Putamen (tissue), 1 donor: ENCODE results near the gene CUBN.

Experiments used
- DNase-seq: peaks from one replicate; pipeline ENCODE4 v3.0.0-alpha.2; 2016; ENCODE audit warnings: low spot score

The CUBN gene

DNA sequence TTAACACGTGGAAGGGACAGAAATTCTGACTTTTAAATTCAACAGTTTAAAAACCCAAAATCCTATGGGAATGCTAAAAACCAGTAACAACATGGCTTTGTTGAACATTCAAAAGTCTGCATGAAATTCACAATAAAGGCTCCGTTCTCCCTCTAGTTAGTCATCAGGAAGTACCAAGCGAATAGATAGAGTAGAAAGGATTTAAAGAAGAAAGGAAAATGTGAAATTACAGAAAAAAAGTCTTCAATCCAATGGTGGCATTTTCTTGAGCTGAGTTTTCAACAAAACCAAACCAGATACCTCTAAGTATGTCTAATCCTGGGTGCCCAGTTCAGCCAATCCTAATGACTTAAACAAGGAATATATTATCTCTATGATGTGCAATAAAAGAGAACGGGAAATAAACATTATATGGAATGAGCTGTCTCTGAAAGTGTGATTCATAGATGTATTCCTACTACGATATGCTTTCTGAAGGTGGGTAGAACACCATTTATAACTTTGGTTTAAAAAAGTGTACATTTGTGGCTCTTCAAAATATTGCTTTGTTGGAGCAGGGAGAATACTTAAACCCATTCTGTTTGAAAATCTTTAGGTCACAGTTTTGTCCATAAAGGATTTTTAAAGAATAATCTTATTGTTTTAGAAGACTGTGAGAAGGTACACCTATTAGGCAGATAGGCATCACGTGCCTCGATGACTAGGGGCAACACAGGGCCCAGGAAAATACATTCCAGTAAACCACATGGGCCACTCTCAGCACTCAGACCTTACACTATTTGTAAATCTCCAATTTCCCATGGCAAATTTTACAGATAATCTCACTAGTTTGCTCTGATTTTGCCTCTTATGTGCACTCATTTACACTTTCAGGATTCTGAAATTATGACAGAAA lies 87.7 kb downstream of the CUBN start:
- DNase-seq = no peak

DNA sequence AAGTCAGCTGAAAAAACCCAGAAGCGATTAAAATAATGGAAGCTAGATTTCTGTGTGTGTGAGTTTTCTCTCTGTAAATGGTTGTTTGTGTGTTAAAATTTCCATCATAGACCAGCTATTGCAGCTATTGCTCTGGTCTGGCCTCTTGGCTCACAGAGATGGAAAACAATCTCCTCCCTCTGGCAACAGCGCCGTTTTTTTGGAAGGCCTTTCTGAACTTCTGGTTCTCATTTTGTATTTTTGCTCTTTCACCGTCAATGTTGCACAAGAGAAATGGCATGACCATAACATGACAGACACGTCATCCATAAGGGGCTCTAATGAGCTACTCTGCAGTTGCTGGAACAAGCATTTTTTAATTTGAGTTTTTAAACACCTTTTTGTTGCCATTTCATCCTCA lies 91.0 kb downstream of the CUBN start:
- no peak for DNase-seq

DNA sequence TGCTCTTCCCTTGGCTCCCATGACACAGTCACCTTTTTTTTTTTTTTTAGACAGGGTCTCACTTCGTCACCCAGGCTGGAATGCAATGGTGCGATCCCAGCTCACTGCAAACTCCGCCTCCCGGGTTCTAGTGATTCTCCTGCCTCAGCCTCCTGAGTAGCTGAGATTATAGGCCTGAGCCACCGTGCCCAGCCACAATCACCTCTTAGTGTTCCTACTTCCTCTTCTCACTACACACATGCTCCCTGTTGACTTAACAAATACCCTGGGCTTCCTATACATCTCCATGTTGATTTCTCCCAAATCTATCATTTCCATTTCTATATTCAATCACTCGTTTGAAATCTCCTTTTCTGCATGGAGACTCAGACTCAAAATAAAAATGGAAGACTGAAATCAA lies 91.7 kb downstream of the CUBN start:
- no peak for DNase-seq

DNA sequence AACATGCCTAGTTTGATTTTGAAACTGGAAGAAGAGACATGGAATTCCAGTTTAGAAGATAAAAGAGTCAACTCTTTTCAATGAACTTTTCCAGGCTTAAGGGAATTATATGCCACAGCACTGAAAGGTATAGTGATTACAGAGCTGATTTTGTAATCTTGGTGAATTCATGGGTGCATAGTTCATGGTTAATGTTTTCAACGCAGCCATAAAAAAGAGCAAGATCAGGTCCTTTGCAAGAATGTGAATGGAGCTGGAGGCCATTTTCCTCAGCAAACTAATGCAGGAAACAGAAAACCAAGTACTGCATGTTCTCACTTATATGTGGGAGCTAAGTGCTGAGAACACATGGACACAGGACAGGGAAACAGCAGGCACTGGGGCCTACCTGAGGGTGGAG lies 94.2 kb downstream of the CUBN start:
- DNase-seq = no peak

DNA sequence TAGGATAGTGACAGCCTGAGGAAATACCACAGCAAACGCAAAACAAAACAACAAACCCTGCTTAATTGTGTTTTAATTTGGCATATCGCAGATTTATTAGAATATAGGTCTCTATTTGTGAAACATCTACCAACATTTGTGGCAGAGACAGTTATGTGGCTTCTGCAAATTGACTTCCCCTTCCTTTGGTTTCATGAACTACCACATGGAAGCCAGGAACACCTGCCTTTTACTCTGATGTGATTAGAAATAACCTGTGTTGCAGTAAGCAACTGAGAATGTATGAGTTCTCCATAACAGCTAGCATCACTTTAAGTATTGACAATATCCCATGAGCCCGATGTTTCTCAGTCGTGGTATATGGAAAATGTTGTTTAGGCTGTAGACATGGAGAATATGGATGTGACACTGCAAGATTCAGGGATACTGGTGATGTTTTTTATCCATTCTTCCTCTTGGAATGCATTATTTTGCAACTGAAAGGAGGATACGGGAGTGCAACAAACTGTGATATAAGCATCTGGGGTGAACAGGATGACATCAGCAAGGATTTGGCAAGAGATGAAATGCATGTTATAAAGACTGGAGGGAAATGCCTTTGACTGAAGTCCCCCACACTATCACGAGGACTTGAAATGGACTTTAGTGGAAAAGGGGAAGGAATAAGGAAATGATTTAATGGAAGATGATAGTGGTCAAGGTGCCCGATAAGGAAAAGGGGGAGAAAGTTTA lies 95.9 kb downstream of the CUBN start:
- no peak for DNase-seq

DNA sequence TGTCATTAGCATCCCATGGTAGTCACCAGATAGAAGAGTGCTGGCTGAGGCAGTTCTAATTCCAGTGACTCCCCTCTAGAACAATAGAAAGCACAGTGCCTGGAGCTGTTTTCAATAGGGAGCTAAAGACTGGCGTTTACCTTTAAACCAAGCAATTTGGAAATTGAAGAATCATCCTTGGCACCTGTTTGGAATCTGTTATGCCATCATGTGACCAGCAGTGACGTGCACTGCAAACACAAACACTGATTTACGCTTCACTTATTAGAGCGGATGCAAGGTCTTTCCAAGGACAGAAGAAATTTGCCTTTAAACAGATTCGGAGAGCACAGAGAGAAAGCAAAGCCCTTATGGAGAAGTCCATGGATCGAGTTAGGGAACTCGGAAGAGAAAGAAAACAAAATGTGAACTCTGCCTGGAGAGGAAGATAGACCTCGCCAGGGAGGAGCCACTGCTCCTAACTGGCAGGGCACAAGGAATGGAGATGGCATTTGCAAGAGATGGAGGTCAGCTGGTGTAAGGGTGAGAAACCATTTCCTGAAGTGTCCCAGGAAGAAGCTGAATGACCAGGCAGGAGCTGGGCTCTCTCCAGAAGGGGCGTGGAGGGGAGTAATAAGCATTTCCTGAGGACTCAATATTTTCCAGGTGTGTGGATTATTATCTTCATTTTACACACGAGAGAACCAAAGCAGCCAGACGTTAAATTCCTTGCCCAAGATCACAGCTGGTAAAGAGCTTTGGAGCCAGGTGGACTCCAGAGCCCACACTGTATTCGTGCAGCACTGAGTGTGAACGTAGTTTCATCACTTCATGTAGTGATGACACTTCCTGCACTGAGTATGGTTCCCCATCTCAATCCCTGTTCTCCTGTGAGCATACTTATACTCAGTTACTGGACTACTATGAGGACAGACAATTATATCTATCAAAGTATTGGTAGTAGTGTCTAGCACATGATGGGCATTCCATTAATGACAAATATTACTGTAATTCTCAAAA lies 97.7 kb downstream of the CUBN start:
- no peak for DNase-seq

GRCh38 chr10:17029581-17030271 lies 99.9 kb downstream of the CUBN start:
- DNase-seq = peak; percentile 43

DNA sequence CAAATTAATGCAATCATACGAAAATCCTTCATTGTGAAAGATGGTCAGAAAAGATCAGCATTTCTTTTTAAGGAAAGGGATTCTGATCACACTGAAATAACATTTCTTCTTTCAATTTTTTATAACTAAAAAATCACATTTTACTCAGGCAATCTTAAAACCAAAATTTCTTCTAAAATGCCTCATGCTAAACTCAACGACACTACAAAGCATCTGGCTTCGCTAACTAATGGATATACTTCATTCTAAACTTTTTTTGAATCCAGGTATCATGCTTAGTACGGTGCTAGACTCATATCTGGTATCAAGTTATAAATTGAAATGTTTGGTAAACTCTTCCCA lies 100.4 kb downstream of the CUBN start:
- DNase-seq = no peak

DNA sequence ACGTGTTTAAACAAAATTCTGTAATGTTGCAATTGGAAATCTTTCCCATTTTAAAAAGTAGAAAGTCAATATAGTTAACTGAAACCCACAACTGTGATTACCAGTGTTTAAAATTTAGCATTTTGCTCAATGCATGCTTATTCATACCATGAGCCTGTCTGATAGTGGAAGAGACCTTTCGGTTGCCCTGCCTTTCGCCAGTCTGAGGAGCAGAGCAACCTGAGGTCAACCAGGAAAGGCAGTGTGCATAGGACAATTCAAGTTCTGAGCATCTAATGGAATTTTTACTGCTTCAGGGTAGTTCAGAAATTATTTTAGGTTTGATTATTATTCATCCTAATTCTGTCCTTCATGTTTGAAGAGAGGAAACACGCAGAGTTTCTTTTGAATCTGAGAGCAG lies 100.8 kb downstream of the CUBN start:
- no peak for DNase-seq

- no peak for DNase-seq
These were observed 102.7 kb downstream of the CUBN start for GRCh38 chr10:17026686-17027485.

GRCh38 chr10:17025444-17026295 lies 103.9 kb downstream of the CUBN start:
- no peak for DNase-seq

DNA sequence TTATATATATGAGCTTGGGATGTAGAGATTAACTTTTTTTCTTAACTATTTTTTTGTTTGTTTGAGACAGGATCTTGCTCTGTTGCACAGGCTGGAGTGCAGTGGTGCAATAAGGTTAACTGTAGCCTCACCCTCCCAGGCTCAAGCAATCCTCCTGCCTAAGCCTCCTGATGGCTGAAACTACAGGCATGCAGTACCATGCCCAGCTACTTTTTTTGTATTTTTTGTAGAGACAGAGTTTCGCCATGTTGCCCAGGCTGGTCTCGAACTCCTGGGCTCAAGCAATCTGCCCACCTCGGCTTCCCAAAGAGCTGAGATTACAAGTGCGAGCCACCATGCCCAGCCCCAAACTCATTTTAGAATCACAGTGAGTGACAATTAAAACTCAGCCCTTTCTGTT lies 105.2 kb downstream of the CUBN start:
- no peak for DNase-seq

DNA sequence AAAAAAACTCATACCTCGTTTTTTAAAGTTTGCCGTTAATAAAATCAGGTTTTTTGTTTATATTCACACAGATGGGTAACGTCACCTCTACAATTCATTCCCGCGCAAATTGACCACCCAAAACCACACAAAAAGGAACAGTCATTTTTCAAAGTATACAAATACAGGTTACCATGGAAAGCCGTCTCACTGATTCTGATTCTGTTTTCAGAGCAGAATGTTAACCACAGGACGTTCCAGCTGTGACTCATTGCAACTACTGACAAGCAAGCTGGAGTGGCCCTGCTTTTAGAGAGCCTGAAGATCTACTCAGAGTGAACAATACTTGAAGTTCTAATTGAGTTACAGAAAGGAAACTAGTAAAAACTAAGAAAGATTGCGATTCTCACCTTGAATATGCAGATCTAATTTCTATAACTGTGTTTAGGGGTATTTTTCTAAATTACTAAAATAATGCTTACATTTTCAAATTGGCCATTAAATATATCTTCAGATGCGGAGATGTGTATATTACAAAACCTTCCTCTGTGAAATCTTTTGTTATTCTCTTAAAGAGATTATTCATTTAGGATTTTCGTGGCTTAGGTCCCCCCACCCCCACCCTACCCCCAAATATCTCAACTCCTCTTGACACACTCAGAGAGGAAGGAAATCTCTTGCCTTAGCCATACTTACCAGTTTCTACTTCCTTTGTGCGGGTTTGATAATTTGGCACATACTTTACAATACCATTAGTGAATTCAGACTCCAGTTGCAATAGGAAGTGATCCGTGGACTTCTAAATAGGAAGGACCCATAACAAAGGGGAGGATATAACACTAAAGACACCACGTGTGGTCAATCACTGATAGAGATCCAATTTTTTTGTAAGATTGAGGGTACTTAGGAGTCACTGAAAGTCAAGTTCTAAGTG lies 106.0 kb downstream of the CUBN start:
- DNase-seq = no peak

- no peak for DNase-seq
These were observed 106.7 kb downstream of the CUBN start for GRCh38 chr10:17022896-17023295.

- DNase-seq = no peak
These were observed 107.2 kb downstream of the CUBN start for GRCh38 chr10:17022466-17022825.

DNA sequence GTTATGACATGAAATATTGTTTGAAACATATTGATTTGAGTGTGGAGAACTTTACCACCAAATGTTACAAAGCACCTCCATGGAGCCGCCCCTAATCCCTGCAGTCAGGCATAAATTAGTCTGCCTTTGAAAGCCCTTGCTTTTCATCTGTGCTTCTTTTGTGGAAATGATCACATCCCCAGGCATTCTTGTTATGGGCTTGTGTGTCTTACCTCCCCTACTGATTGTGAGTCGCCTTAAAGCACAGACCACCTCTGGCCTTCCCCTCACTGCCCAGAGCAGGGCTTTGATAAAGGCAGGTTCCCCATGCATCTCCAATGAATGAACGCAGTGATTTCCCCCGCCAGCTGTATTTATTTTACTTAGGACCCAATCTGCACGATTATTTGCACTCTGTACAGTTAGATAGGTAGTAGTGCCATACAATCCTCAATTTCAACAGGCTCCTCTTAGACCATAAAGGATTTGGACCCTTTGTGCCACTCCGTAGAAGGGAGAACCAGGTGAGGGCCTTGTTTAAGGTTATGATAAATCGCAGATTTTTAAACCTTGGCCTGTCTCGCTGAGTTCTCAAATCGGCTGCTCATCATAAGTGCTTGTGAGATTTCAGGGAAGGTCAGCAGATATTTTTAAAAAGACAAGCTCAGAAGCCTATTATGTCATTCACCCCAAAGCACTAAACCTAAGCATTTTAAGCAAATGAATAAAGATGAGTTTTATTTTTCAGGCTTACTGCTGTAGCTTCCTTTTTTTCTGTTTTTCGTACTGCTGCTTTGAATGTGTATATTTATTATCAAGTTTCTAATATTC lies 107.8 kb downstream of the CUBN start:
- DNase-seq = no peak

- no peak for DNase-seq
These were observed 109.9 kb downstream of the CUBN start for GRCh38 chr10:17019696-17020095.
